GM12865 (cell line): ENCODE data around the gene IGFBP1.

Experiments used
- DNase-seq: peaks from one replicate; pipeline ENCODE4 v3.0.0; 2010; ENCODE audit warnings: low read depth
- H3K4me3 ChIP-seq: 2 replicates; pipeline ENCODE4 v1.5.1; 2011; ENCODE audit warnings: mild to moderate bottlenecking, low read depth, low read length, control low read depth
- CTCF ChIP-seq: IDR thresholded peaks from 2 replicates; pipeline ENCODE4 v1.5.1; 2011; ENCODE audit warnings: low read length, control low read depth, low read depth, inconsistent platforms; ENCODE audit not compliant: insufficient read depth; ENCODE audit errors: missing control alignments

IGFBP1 gene

GRCh38 chr7:45867471-45867870 lies 20.8 kb upstream of the IGFBP1 start:
- H3K4me3 ChIP-seq, result no peak overlapping the region
- DNase-seq, result no peak
- no peak for TF ChIP-seq CTCF

- no peak for DNase-seq
- no peak for TF ChIP-seq CTCF
- no peak overlapping the region for H3K4me3 ChIP-seq
Observed at GRCh38 chr7:45869426-45869825, 18.9 kb upstream of the IGFBP1 start.

GRCh38 chr7:45872116-45873034 lies 15.9 kb upstream of the IGFBP1 start:
- H3K4me3 ChIP-seq, result no peak overlapping the region
- DNase-seq, result peak; percentile 24
- peak; percentile 74 for TF ChIP-seq CTCF

GRCh38 chr7:45873035-45873354 lies 15.3 kb upstream of the IGFBP1 start, which contains the start of gene CCDC201:
Gene CCDC201 (minus strand): TSS chr7:45873082. CDS start chr7:45873007, 75 bp downstream.
- H3K4me3 ChIP-seq, result no peak within 1 kb of the TSS
- no peak for TF ChIP-seq CTCF
- DNase-seq, result no peak

GRCh38 chr7:45873355-45873754 lies 14.9 kb upstream of the IGFBP1 start:
- TF ChIP-seq CTCF, result no peak
- H3K4me3 ChIP-seq, result no peak overlapping the region
- DNase-seq, result no peak

- TF ChIP-seq CTCF, result no peak
- no peak for DNase-seq
- no peak overlapping the region for H3K4me3 ChIP-seq
Observed at GRCh38 chr7:45874408-45875131, 13.7 kb upstream of the IGFBP1 start.
